GM10248 (cell line): Measurements from ENCODE around the gene TMEM167A.

Experiments used
- CTCF ChIA-PET: fragments of 300-600 bp; sonication (Branson Sonifier 250); formaldehyde crosslinking; extraction: SDS; loops from one replicate; lab custom pipeline; 2021; ENCODE audit warnings: antibody characterized with exemption; lab: Yijun Ruan, JAX
- POLR2A ChIA-PET: fragments of 350-650 bp; sonication (Branson Sonifier 250); formaldehyde crosslinking; extraction: SDS; loops from one replicate; lab custom pipeline; 2020; ENCODE audit warnings: antibody characterized with exemption; lab: Yijun Ruan, JAX
- DNase-seq: peaks from one replicate; pipeline ENCODE4 v3.0.0; 2012; ENCODE audit errors: extremely low spot score
- TF ChIP-seq, protein P1 (sequence below): IDR thresholded peaks from 2 replicates; pipeline ENCODE4 v1.5.1; 2012; ENCODE audit warnings: mild to moderate bottlenecking, low read depth; ENCODE audit errors: extremely low read depth, missing control alignments, control extremely low read depth

Gene TMEM167A

DNA sequence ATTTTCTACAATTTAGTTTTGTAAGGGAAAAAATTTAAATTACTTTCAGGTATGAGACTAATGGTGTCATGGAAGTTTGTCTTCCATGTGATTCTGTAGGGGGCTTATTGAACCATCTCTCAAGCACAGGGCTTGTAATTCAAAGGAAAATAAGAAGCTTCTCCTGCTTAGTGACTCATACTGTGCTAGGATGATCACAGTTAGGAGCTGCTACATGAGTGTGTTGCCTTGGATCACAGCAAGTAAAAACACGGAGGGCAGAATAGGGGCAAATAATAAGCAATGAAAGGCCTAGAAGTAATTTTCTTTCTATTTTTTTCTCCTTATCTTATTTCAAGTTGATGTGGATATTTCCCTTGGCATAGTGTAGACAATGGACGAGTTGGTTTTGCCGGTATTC, 28.9 kb downstream of the TMEM167A start:
- ChIA-PET CTCF (interaction anchor here (0.8 to 2.6 kb wide), 3 partner anchors 13 to 22 kb away, joined by 3 to 11 read pairs (median 5); no protein-coding TSS in a partner anchor), POLR2A (no interaction called here)
- no peak for DNase-seq
- TF ChIP-seq, protein P1, sequence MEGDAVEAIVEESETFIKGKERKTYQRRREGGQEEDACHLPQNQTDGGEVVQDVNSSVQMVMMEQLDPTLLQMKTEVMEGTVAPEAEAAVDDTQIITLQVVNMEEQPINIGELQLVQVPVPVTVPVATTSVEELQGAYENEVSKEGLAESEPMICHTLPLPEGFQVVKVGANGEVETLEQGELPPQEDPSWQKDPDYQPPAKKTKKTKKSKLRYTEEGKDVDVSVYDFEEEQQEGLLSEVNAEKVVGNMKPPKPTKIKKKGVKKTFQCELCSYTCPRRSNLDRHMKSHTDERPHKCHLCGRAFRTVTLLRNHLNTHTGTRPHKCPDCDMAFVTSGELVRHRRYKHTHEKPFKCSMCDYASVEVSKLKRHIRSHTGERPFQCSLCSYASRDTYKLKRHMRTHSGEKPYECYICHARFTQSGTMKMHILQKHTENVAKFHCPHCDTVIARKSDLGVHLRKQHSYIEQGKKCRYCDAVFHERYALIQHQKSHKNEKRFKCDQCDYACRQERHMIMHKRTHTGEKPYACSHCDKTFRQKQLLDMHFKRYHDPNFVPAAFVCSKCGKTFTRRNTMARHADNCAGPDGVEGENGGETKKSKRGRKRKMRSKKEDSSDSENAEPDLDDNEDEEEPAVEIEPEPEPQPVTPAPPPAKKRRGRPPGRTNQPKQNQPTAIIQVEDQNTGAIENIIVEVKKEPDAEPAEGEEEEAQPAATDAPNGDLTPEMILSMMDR = no peak

DNA sequence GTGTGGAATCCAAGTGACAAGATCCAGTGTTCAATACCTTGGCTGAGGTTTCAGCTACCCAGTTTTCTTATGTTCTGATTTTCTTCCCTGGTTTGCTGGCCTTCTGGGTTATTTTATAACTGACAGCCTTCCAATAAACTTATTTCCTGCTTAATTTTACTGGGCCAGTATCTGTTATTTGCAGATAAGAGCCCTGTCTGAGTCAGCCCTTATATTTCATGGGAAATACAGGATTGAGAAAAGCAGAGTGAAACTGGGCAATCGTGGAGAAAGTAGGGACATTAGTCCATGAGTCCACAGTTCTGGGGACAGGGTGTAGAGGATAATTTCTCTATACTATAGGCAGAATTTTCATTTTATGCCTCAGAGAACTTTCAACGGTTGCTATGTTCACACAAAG, 32.3 kb downstream of the TMEM167A start:
- no peak for DNase-seq
- TF ChIP-seq, protein P1 = no peak
- ChIA-PET CTCF (no interaction called here), POLR2A (no interaction called here)

DNA sequence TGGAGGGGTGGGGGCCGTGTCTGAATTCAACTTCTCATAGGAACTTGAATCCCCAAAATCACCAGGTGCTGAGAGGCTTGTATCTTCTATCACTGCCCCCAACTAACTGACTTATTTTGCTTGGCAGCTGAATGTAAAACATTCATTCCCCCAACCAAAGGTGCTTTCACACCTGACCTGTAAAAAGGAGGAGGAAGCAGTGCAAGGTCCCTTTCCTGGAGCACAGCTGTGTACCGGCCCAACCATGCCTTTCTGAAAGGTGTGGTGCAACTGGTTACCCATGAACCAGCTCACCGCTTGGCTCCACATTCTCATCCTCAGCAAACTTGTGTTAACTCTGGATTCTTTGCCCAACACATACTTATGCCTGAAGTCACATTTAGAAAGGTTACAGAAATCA, 34.7 kb downstream of the TMEM167A start:
- DNase-seq = no peak
- ChIA-PET POLR2A (no interaction called here), CTCF (interaction anchor here (1.3 kb wide), 1 partner anchor 11 kb away, joined by 3 read pairs; no protein-coding TSS in a partner anchor)
- TF ChIP-seq, protein P1 = no peak

DNA sequence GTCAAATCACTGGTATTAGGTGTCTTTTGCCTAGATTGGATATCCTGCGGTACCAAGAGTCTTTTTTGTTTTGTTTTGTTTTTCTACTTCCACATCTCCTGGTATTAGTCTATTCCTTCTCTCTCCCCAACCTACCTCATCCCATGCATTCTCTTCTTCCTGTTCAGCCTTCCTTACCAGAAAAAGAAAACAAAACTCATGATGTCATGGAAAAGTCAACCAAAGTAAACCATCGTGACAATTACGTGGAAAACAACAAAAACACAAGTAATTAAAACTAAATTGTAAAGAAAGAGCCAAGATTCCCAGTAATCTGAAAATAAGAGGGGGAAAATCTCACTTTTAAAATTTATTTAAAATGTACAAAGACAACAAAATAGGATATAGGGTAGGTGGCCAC, 38.3 kb downstream of the TMEM167A start:
- no peak for DNase-seq
- CTCF ChIA-PET = interaction anchor here (1.1 to 2.8 kb wide), 2 partner anchors 11 to 18 kb away, joined by 4 to 11 read pairs; no protein-coding TSS in a partner anchor
- POLR2A ChIA-PET = no interaction called here
- TF ChIP-seq, protein P1 = no peak

DNA sequence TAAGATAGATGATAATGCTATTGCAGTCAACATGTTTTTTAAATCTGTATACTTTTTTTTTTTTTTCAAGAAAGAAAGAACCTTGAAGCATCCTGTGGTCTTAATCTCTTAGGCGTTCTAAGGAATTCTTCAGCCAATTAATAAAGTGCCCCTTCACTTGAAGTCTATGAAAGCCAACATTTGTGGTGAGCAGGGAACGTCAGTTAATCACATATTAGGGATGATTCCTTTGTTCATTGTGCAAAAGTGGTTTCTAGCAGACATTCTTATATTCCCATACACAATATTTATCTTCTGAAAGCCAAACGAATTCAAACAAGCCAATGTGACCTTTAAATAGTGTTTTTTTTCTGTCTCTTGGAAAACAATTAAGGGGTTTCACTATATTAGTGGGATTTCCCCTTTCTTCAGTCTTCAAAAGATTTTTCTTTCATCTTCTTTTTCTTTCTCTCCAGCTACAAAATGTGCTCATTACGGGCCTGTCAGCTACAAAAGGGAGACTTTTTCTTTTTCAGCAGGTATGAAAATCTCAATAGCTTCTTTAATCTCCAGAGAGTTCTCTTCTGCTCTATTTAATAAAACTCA, 40.1 kb downstream of the TMEM167A start:
- ChIA-PET POLR2A (no interaction called here), CTCF (interaction anchor here (2.8 to 3.2 kb wide), 2 partner anchors 9 to 13 kb away, joined by 11 read pairs; no protein-coding TSS in a partner anchor)
- TF ChIP-seq, protein P1 = no peak
- no peak for DNase-seq

DNA sequence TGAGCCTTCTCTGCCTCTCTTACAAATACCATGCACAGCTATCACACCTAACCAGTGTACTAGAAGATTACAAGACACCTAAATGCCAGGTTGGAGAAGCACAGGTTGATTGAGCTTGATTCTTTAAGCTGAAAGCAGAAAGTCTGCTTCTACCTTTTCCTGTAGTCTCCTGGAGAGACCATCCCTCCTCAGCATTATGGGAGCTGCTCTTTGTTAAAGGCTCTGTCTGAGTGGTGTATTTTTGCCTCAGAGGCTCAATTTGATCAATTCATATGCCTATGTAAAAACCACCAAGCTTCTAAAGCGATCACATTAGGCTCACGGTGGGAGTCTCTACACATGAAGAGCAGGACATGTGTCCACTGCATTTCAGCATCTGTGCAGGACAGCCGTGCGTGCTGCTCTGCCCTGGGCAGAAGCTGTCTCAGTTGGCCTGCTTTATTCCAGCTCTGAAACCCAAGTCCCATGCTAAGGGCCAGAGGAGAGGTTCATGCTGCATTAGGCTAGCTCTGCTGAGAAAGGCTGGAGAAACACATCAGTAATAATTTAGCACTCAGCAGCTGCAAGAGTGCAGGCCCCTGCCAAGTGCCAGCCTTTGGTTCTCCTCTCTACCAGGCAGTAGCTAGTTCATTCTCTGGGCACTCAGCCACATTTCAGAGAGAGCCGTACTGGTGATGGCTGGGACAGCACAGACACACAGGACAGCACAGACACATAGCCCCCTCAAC, 41.7 kb downstream of the TMEM167A start:
- POLR2A ChIA-PET = no interaction called here
- CTCF ChIA-PET = interaction anchor here (0.8 to 3.2 kb wide), 2 partner anchors 9 to 14 kb away, joined by 5 to 11 read pairs; no protein-coding TSS in a partner anchor
- TF ChIP-seq, protein P1 = no peak
- DNase-seq = no peak
